Endothelial cell (in vitro differentiated cells): ENCODE measurements around the gene PHAF1. TPM values are rescaled to one million over a fixed set of nuclear protein-coding genes. Genes with fewer than 3 reads are reported as not detected.

ENCODE experiments used
- DNase-seq: peaks from one replicate; pipeline ENCODE4 v3.0.0; 2021; ENCODE audit warnings: low spot score
- H3K27ac Mint-ChIP-seq: one replicate; pipeline ENCODE4 v1.8.0; 2021; ENCODE audit warnings: mixed read lengths, inconsistent platforms; ENCODE audit not compliant: unreplicated experiment
- H3K27me3 Mint-ChIP-seq: one replicate; pipeline ENCODE4 v1.8.0; 2021; ENCODE audit warnings: mild to moderate bottlenecking, moderate library complexity, mixed read lengths, inconsistent platforms; ENCODE audit not compliant: unreplicated experiment
- H3K36me3 Mint-ChIP-seq: one replicate; pipeline ENCODE4 v1.8.0; 2021; ENCODE audit warnings: mild to moderate bottlenecking, low read depth, mixed read lengths, inconsistent platforms; ENCODE audit not compliant: unreplicated experiment
- H3K4me1 Mint-ChIP-seq: one replicate; pipeline ENCODE4 v1.8.0; 2021; ENCODE audit warnings: mild to moderate bottlenecking, mixed read lengths, inconsistent platforms; ENCODE audit not compliant: unreplicated experiment
- H3K4me3 Mint-ChIP-seq: one replicate; pipeline ENCODE4 v1.8.0; 2021; ENCODE audit warnings: mild to moderate bottlenecking, mixed read lengths, inconsistent platforms; ENCODE audit not compliant: unreplicated experiment
- H3K9me3 Mint-ChIP-seq: one replicate; pipeline ENCODE4 v1.8.0; 2021; ENCODE audit warnings: mixed read lengths, inconsistent platforms; ENCODE audit not compliant: unreplicated experiment
- CTCF ChIP-seq: fragments of 200-600 bp; sonication (generic); IDR thresholded peaks from one replicate; pipeline ENCODE4 v1.5.0; 2021; ENCODE audit warnings: antibody characterized with exemption; ENCODE audit not compliant: unreplicated experiment
- total RNA-seq: library from RNA; stranded (reverse); fragmentation: NEBNext Ultra II Directional; extraction: Animal tissue kit (Norgen Biotek cat#: 25700); gene quantifications from one replicate; pipeline ENCODE4 v1.2.1, GENCODE V29; 2021; ENCODE audit not compliant: unreplicated experiment

Gene PHAF1
- total RNA-seq, 1 donor from 2014 or later: 17.7 TPM

- peaks cover 4% of the 10 kb centered on the region for H3K36me3 Mint-ChIP-seq
Observed at GRCh38 chr16:67157106-67157748, 47.5 kb downstream of the PHAF1 start.

GRCh38 chr16:67157892-67158635 lies 48.3 kb downstream of the PHAF1 start:
- no peak for TF ChIP-seq CTCF
- H3K4me3 Mint-ChIP-seq: peak overlapping the region; percentile 87
- peaks cover 40% of the 10 kb centered on the region for H3K27me3 Mint-ChIP-seq
- H3K4me1 Mint-ChIP-seq: peaks cover 19% of the 10 kb centered on the region
- peak overlapping the region; percentile 36 for H3K27ac Mint-ChIP-seq
- peaks cover 4% of the 10 kb centered on the region for H3K36me3 Mint-ChIP-seq
- no peaks in the 10 kb centered on the region for H3K9me3 Mint-ChIP-seq
- DNase-seq: no peak

More at GRCh38 chr16:67157106-67157748, 47.5 kb downstream of the PHAF1 start:
- no peak for TF ChIP-seq CTCF
- Mint-ChIP-seq H3K27me3 (peaks cover 44% of the 10 kb centered on the region), H3K4me1 (peaks cover 16% of the 10 kb centered on the region), H3K4me3 (peak overlapping the region; percentile 51), H3K27ac (no peak overlapping the region), H3K9me3 (no peaks in the 10 kb centered on the region)
- no peak for DNase-seq

GRCh38 chr16:67158637-67159600 lies 49.2 kb downstream of the PHAF1 start:
- no peak for TF ChIP-seq CTCF
- no peak for DNase-seq
- H3K27me3 Mint-ChIP-seq: peaks cover 38% of the 10 kb centered on the region
- peak overlapping the region; percentile 87 for H3K4me3 Mint-ChIP-seq
- peaks cover 19% of the 10 kb centered on the region for H3K4me1 Mint-ChIP-seq
- peaks cover 4% of the 10 kb centered on the region for H3K36me3 Mint-ChIP-seq
- H3K27ac Mint-ChIP-seq: no peak overlapping the region
- no peaks in the 10 kb centered on the region for H3K9me3 Mint-ChIP-seq

- DNase-seq: no peak
- Mint-ChIP-seq H3K27me3 (peaks cover 34% of the 10 kb centered on the region), H3K27ac (no peak overlapping the region), H3K4me3 (no peak overlapping the region), H3K36me3 (peaks cover 4% of the 10 kb centered on the region), H3K4me1 (peaks cover 19% of the 10 kb centered on the region), H3K9me3 (no peaks in the 10 kb centered on the region)
- TF ChIP-seq CTCF: no peak
Observed at GRCh38 chr16:67161595-67162058, 51.9 kb downstream of the PHAF1 start.
